Sigmoid colon (tissue), 7 donors: ENCODE results near the gene VGLL4. TPM values are rescaled to one million over a fixed set of nuclear protein-coding genes. Genes with fewer than 3 reads are reported as not detected.

Experiments
- DNase-seq: peaks from one replicate; pipeline ENCODE4 v3.0.0-alpha.2; 2019
- H3K27ac ChIP-seq, 4 donors: fragments of 200-600 bp; sonication (generic); one replicate each; pipeline ENCODE4 v1.5.1; 2016 to 2019; ENCODE audit warnings: mild to moderate bottlenecking in 1 of 4
- H3K27me3 ChIP-seq, 3 donors: fragments of 200-600 bp; sonication (generic); one replicate each; pipeline ENCODE4 v1.5.1; 2019; ENCODE audit warnings: mild to moderate bottlenecking in 1 of 3
- H3K36me3 ChIP-seq, 4 donors: fragments of 200-600 bp; sonication (generic); one replicate each; pipeline ENCODE4 v1.5.1; 2016 to 2019
- H3K4me1 ChIP-seq, 4 donors: fragments of 200-600 bp; sonication (generic); one replicate each; pipeline ENCODE4 v1.5.1; 2017 to 2019
- H3K4me3 ChIP-seq, 4 donors: fragments of 200-600 bp; sonication (generic); one replicate each; pipeline ENCODE4 v1.5.1; 2017 to 2019; ENCODE audit warnings: mild to moderate bottlenecking in 2 of 4, moderate library complexity in 1 of 4
- H3K9me3 ChIP-seq, 4 donors: fragments of 200-600 bp in 3 of 4; sonication (generic) in 3 of 4; one replicate each; pipeline versions ENCODE4 v1.5.1 to v1.6.1; 2013 to 2019
- CTCF ChIP-seq, 4 experiments: fragments of 450-650 bp in 3 of 4; fragments of 200-600 bp in 1 of 4; IDR thresholded peaks; one replicate each; pipeline ENCODE4 v1.5.1; 2016 to 2019; ENCODE audit warnings: antibody characterized with exemption in 4 of 4, mild to moderate bottlenecking in 3 of 4, moderate library complexity in 2 of 4
- EP300 ChIP-seq, 4 donors: sonication (generic); formaldehyde crosslinking; IDR thresholded peaks; one replicate each; pipeline ENCODE4 v1.6.1; 2017; ENCODE audit warnings: antibody characterized with exemption in 4 of 4
- POLR2A ChIP-seq, 2 donors: fragments of 450-650 bp; IDR thresholded peaks; one replicate each; pipeline ENCODE4 v1.6.1; 2016; ENCODE audit warnings: antibody characterized with exemption in 2 of 2, mild to moderate bottlenecking in 2 of 2, moderate library complexity in 2 of 2
- POLR2AphosphoS5 ChIP-seq, 4 donors: sonication (generic); formaldehyde crosslinking; IDR thresholded peaks; one replicate each; pipeline ENCODE4 v1.6.1; 2017; ENCODE audit warnings: antibody characterized with exemption in 4 of 4
- WGBS, 2 donors: extraction: QIAGEN DNeasy Blood & Tissue Kit; methylation state at CpG; one replicate each; pipeline ENCODE4 v1.1.7; 2013; 5-methylcytosine and 5-hydroxymethylcytosine counted together
- intact Hi-C: fragments of 100-400 bp; cut with DNase I; formaldehyde crosslinking; loops from one replicate; pipeline ENCODE4 v1.15.1; 2023
- polyA plus RNA-seq, 3 donors: library from polyadenylated mRNA; stranded (reverse); fragments of 200-250 nt; gene quantifications; one replicate each; pipeline ENCODE4 v1.2.3, GENCODE V29; 2013
- total RNA-seq, 4 donors: library from RNA; depleted of rRNA; stranded (reverse); fragments of >200 nt; gene quantifications; one replicate each; pipeline ENCODE4 v1.1.0, GENCODE V29; 2016
- donor health status: healthy with polysubstance abuse.
- donor health status: Bipolar disorder and iron deficiency.
- donor health status: healthy.

Gene VGLL4
- total and polyA plus RNA-seq, 7 donors = 26.4 to 56.5 (median 41.5) TPM

GRCh38 chr3:11543141-11543947 is 100.4 kb downstream of the VGLL4 start:
- H3K36me3 ChIP-seq = no peaks in the 10 kb centered on the region
- no peak overlapping the region for H3K27ac ChIP-seq
- no peak overlapping the region for H3K4me3 ChIP-seq
- TF ChIP-seq POLR2AphosphoS5 (IDR thresholded peaks at IDR 0.05) = no peak
- no peak for TF ChIP-seq CTCF (IDR thresholded peaks at IDR 0.05)
- TF ChIP-seq POLR2A (IDR thresholded peaks at IDR 0.05) = no peak
- no peak for TF ChIP-seq EP300 (IDR thresholded peaks at IDR 0.05)
- DNase-seq = peak; percentile 50
- H3K4me1 ChIP-seq = peaks cover 0 to 16% (median 5%) of the 10 kb centered on the region in 4 donors
- intact Hi-C loops = no loop called here
- no peaks in the 10 kb centered on the region for H3K9me3 ChIP-seq
- 93 to 97% methylated on average over 19 of the region's 19 CpGs for WGBS, 2 donors
- H3K27me3 ChIP-seq = no peaks in the 10 kb centered on the region

GRCh38 chr3:11542551-11542950 is 101.2 kb downstream of the VGLL4 start:
- DNase-seq = peak; percentile 53
- Histone ChIP-seq H3K36me3 (no peaks in the 10 kb centered on the region), H3K27me3 (no peaks in the 10 kb centered on the region), H3K27ac (no peak overlapping the region), H3K4me1 (peaks cover 0 to 16% (median 5%) of the 10 kb centered on the region in 4 donors), H3K9me3 (no peaks in the 10 kb centered on the region), H3K4me3 (no peak overlapping the region)
- intact Hi-C loops = no loop called here
- no peak for TF ChIP-seq CTCF (IDR thresholded peaks at IDR 0.05)
- TF ChIP-seq POLR2A (IDR thresholded peaks at IDR 0.05) = no peak
- TF ChIP-seq POLR2AphosphoS5 (IDR thresholded peaks at IDR 0.05) = no peak
- no peak for TF ChIP-seq EP300 (IDR thresholded peaks at IDR 0.05)
- WGBS, 2 donors = 94% methylated on average over 7 of the region's 7 CpGs

GRCh38 chr3:11541321-11542303 is 102.1 kb downstream of the VGLL4 start:
- H3K27ac ChIP-seq = peak overlapping the region in 3 of 4 donors; percentile 9 to 42 (median 24)
- no peaks in the 10 kb centered on the region for H3K9me3 ChIP-seq
- H3K27me3 ChIP-seq = no peaks in the 10 kb centered on the region
- TF ChIP-seq POLR2AphosphoS5 (IDR thresholded peaks at IDR 0.05) = peak; percentile 24 to 78 (median 56)
- no peak for TF ChIP-seq CTCF (IDR thresholded peaks at IDR 0.05)
- peak in 1 of 4 donors; percentile 30 for TF ChIP-seq EP300 (IDR thresholded peaks at IDR 0.05)
- no peak for TF ChIP-seq POLR2A (IDR thresholded peaks at IDR 0.05)
- 89 to 91% methylated on average over 16 of the region's 16 CpGs for WGBS, 2 donors
- H3K4me3 ChIP-seq = no peak overlapping the region
- no peaks in the 10 kb centered on the region for H3K36me3 ChIP-seq
- intact Hi-C loops = no loop called here
- peaks cover 0 to 16% (median 5%) of the 10 kb centered on the region in 4 donors for H3K4me1 ChIP-seq
- DNase-seq = peak; percentile 62

- TF ChIP-seq POLR2A (IDR thresholded peaks at IDR 0.05) = no peak
- intact Hi-C loops = no loop called here
- Histone ChIP-seq H3K4me3 (no peak overlapping the region), H3K36me3 (no peaks in the 10 kb centered on the region), H3K27me3 (no peaks in the 10 kb centered on the region), H3K9me3 (no peaks in the 10 kb centered on the region), H3K4me1 (peaks cover 0 to 16% (median 5%) of the 10 kb centered on the region in 4 donors), H3K27ac (no peak overlapping the region)
- 97% methylated on average over 14 of the region's 14 CpGs for WGBS, 2 donors
- peak; percentile 59 for DNase-seq
Observed at GRCh38 chr3:11539677-11540076, 104.0 kb downstream of the VGLL4 start.

GRCh38 chr3:11539218-11539617 is 104.5 kb downstream of the VGLL4 start:
- intact Hi-C loops = no loop called here
- H3K27ac ChIP-seq = no peak overlapping the region
- TF ChIP-seq POLR2A (IDR thresholded peaks at IDR 0.05) (no peak), CTCF (IDR thresholded peaks at IDR 0.05) (no peak), EP300 (IDR thresholded peaks at IDR 0.05) (no peak), POLR2AphosphoS5 (IDR thresholded peaks at IDR 0.05) (no peak)
- no peak overlapping the region for H3K4me3 ChIP-seq
- no peaks in the 10 kb centered on the region for H3K27me3 ChIP-seq
- WGBS, 2 donors = 94 to 96% methylated on average over 5 of the region's 5 CpGs
- H3K4me1 ChIP-seq = peaks cover 0 to 16% (median 5%) of the 10 kb centered on the region in 4 donors
- no peak for DNase-seq
- no peaks in the 10 kb centered on the region for H3K9me3 ChIP-seq
- H3K36me3 ChIP-seq = no peaks in the 10 kb centered on the region
